Fibroblast of peridontal ligament (primary cell): Measurements from ENCODE around the gene SH3RF3.
A peak's percentile ranks its signal among the peaks of the same experiment; 100 is the strongest.

ENCODE experiments used
- DNase-seq: peaks from one replicate; pipeline ENCODE4 v3.0.0-alpha.2; 2010; ENCODE audit errors: extremely low read depth

The SH3RF3 gene

GRCh38 chr2:109335631-109336176, 206.7 kb downstream of the SH3RF3 start:
- peak; percentile 81 for DNase-seq

DNA sequence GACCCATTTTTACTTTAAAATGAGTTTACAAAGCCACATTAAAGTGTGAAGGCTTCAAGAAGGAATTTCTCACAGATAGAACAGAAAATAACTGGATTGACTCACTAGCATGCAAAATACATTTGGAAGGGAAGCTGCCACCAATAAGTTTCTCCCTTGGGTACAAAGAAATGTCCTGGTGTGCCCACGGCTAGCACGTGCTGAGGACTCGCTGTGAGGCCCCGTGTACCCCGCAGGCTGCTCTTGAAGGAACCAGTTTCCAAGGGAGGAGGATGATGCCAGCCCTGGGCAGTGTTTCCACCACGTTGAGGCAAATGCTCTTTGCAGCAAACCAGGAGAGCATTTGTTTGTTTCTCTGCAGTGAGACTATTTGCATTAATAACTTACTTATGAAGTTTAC, 207.3 kb downstream of the SH3RF3 start:
- no peak for DNase-seq

GRCh38 chr2:109337221-109337620, 208.2 kb downstream of the SH3RF3 start:
- DNase-seq: no peak

GRCh38 chr2:109339519-109339966, 210.5 kb downstream of the SH3RF3 start:
- DNase-seq: peak; percentile 82

DNA sequence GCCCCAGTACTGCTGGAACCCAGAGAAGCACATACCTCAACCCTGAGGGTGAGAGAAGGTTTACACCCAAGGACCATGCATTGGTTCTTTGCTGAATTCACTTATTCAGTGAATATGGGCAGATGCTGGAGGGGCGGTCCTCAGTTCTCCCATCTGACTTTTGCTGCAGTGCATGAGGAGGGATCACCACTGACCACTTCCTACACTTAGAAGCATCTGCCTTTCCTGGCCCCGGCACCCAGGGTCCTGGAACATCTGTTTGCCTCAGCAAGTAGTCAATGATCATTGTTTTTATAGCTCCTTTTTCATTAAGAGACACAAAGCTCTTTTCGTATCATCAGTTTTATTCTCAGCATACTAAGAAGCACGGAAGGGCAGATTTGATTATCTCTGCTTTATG, 211.4 kb downstream of the SH3RF3 start:
- no peak for DNase-seq

GRCh38 chr2:109341355-109342255, 212.6 kb downstream of the SH3RF3 start:
- DNase-seq: no peak

GRCh38 chr2:109342256-109342850, 213.3 kb downstream of the SH3RF3 start:
- no peak for DNase-seq

- no peak for DNase-seq
Measured at GRCh38 chr2:109342930-109343329, 213.9 kb downstream of the SH3RF3 start.

DNA sequence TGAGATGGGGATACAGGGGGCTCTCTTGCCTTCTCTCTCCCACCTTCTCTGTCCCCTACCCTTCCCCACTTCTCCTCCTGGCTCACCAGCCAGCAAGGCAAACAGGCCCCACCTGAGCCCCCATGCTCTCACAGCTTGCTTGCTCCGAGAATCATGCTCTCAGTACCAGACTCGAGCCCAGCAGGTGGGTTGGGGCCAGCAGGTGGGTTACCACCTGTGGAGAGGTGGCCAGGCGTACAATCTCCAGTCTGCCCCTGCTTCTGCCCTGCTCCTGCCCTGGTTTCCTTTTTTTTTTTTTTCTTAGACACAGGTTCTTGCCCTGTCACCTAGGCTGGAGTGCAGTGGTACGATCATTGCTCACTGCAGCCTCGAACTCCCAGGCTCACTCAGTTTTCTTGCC, 214.5 kb downstream of the SH3RF3 start:
- no peak for DNase-seq

- DNase-seq: no peak
Measured at GRCh38 chr2:109344270-109344805, 215.3 kb downstream of the SH3RF3 start.

GRCh38 chr2:109345091-109345490, 216.1 kb downstream of the SH3RF3 start:
- no peak for DNase-seq

DNA sequence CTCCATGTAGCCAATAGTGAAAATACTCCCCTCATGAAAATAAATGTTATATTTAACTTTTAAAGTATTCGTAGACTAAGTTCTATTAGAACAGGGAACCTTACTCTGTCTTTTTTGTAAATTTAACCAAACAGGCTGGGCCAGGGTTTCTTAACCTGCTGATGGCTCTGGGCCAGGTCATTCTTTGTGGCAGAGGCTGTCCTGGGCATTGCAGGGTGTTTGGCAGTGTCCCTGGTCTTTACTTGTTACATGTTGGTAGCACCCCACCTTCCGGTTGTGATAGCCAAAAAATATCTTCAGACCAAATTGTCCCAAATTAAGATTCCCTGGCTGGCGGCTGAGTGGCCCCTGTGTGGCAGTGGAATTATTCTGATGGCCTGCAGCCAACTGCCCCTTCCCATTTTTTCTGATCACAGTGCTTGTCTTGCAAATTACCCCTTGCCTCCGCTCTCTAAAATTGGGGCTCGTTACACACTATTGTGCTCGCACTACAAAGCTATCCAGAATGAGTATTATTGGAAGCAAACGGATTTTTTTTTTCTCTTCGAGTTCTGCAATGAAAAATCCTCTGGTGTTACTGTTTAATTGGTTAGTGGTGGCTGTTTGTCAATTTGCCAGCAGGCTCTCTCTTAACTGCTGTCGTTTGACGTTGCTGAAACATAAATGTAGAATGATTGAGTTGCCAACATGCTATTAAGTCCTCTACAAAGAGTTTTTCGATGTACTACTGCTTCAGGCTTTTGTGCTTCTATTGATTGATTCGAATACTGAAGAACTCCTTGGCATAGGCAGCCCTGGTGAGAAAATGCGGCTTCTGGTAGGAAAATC, 216.9 kb downstream of the SH3RF3 start:
- no peak for DNase-seq

GRCh38 chr2:109346601-109347228, 217.7 kb downstream of the SH3RF3 start:
- no peak for DNase-seq

DNA sequence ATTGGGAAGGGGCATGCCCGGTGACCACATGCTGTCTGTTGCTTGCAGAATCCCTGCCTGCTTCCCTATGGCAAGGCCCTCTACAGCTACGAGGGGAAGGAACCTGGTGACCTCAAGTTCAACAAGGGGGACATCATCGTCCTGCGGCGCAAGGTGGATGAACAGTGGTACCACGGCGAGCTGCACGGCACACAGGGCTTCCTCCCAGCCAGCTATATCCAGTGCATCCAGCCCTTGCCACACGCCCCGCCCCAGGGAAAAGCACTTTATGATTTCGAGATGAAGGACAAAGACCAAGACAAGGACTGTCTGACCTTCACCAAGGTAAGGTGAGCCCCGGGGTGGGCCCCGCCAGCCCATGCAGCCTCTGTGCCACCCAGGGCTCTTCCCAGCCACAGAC, 218.6 kb downstream of the SH3RF3 start:
- no peak for DNase-seq

DNA sequence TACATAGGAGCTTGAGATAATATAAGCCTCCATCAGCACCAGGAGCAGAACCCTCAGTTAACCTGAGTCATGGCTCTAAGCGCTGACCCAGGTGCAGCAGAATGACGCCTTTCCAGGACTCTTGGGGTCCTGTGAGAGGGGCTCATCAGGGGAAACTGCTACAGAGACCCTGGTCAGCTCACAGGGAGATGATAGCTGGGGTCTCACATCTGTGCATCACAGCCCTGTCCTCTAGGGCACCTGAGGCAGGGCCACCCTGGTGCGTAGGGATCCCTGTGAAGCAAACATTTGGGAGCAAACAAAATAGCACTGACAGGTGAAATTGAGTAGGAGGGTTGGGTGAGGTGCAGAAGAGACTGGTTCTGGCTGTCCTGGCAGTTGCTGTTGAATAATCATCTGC, 219.2 kb downstream of the SH3RF3 start:
- no peak for DNase-seq

GRCh38 chr2:109348671-109349502, 219.9 kb downstream of the SH3RF3 start:
- DNase-seq: no peak

DNA sequence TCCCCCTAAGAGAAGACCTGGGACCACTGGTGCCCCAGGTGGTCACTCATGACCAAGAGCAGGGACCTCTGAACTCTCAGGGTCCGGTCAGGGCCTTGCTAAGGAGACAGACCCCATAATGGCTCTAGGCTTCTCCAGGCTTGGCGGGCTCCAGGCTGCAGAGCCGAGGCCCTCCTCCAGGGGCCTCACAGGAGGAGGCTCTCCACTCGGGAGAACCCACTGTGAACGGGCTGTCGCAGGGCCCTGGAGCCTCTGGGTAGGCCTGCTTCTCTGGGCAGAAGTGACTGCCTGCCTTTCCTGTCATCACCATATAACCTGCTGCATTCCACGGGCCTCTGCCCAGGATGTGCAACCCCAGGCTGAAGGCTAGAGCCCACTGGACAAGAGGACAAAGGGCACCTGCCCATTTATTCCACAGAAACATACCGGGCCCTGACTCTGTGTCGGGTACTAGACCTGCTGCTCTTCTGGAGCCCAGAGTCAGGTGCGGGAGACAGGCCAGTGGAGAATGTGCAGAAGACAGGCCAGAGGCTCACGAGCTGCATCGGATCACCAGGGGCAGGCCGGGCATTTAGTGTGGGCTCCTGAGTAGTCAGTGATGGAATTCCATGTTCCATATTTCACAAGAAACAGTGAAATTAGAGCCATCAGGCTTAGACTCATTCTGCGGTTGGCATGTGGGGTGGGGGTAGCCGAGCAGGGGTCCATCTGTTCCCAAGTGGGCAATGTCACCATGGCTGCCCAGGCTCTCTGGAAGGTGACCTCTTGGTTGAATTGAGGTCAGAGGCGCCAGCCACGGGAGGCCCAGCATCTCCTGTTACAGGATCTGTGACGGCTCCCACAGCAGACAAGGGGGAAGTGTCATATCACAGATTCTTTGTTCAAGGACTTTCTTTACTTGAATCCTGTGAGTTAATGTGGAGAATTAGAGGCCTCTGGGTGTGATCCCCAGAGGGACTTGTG, 220.8 kb downstream of the SH3RF3 start:
- DNase-seq: no peak

GRCh38 chr2:109350526-109350925, 221.5 kb downstream of the SH3RF3 start:
- no peak for DNase-seq

- DNase-seq: peak; percentile 79
Measured at GRCh38 chr2:109351164-109351756, 222.3 kb downstream of the SH3RF3 start.
